WTC11 (cell line): Measurements from ENCODE around the gene INO80E. TPM values are rescaled to one million over a fixed set of nuclear protein-coding genes. Genes with fewer than 3 reads are reported as not detected.
A peak's percentile ranks its signal among the peaks of the same experiment; 100 is the strongest.

Experiments
- ATAC-seq: fragments of 200-7000 bp; cut with Tn5 transposase; 2 replicates; pipeline ENCODE4 v1.10.0; 2021; ENCODE audit warnings: mild to moderate bottlenecking, moderate library complexity
- CTCF ChIA-PET: fragments of 300-600 bp; sonication (Branson Sonifier 250); formaldehyde crosslinking; loops from one replicate; lab custom pipeline; 2021; ENCODE audit warnings: antibody characterized with exemption; lab: Charles Lee
- POLR2A ChIA-PET: fragments of 350-600 bp; sonication (Branson Sonifier 250); formaldehyde crosslinking; loops from one replicate; lab custom pipeline; 2021; ENCODE audit warnings: antibody characterized with exemption; lab: Charles Lee
- DNase-seq: peaks from one replicate; pipeline ENCODE4 v3.0.0; 2021; ENCODE audit warnings: low spot score
- H3K27ac Mint-ChIP-seq: 2 replicates; pipeline ENCODE4 v1.8.0; 2021; ENCODE audit warnings: mixed read lengths
- H3K27me3 Mint-ChIP-seq: 2 replicates; pipeline ENCODE4 v1.8.0; 2021; ENCODE audit warnings: low read depth, mild to moderate bottlenecking, moderate library complexity, mixed read lengths
- H3K36me3 Mint-ChIP-seq: 2 replicates; pipeline ENCODE4 v1.8.0; 2021; ENCODE audit warnings: mixed read lengths
- H3K4me1 Mint-ChIP-seq: 2 replicates; pipeline ENCODE4 v1.8.0; 2022; ENCODE audit warnings: mixed read lengths
- H3K4me3 Mint-ChIP-seq: 2 replicates; pipeline ENCODE4 v1.8.0; 2021; ENCODE audit warnings: mild to moderate bottlenecking, moderate library complexity, mixed read lengths
- H3K9me3 Mint-ChIP-seq: 2 replicates; pipeline ENCODE4 v1.8.0; 2021; ENCODE audit warnings: mixed read lengths
- CBFB ChIP-seq: sonication (generic); formaldehyde crosslinking; IDR thresholded peaks from 2 replicates; pipeline ENCODE4 v1.8.1; 2022; ENCODE audit warnings: mild to moderate bottlenecking, low read depth, missing genetic modification reagents
- ELF4 ChIP-seq: sonication (generic); formaldehyde crosslinking; IDR thresholded peaks from 2 replicates; pipeline ENCODE4 v1.8.1; 2022; ENCODE audit warnings: low read depth, mild to moderate bottlenecking, moderate library complexity, missing genetic modification reagents
- ERG ChIP-seq: fragments of 250-450 bp; sonication (Bioruptor Pico); IDR thresholded peaks from 2 replicates; pipeline ENCODE4 v1.8.0; 2021; ENCODE audit warnings: mild to moderate bottlenecking
- ETV6 ChIP-seq: sonication (generic); formaldehyde crosslinking; IDR thresholded peaks from 2 replicates; pipeline ENCODE4 v1.8.1; 2022; ENCODE audit warnings: mild to moderate bottlenecking, missing genetic modification reagents
- FOXK1 ChIP-seq: sonication (generic); formaldehyde crosslinking; IDR thresholded peaks from 2 replicates; pipeline ENCODE4 v1.8.0; 2022; ENCODE audit warnings: mild to moderate bottlenecking, moderate library complexity, missing genetic modification reagents
- GRHL2 ChIP-seq: fragments of 250-450 bp; sonication (Bioruptor Pico); IDR thresholded peaks from 2 replicates; pipeline ENCODE4 v1.8.0; 2022; ENCODE audit warnings: mild to moderate bottlenecking, moderate library complexity; ENCODE audit not compliant: insufficient replicate concordance, severe bottlenecking
- HMGA2 ChIP-seq: fragments of 250-450 bp; sonication (Bioruptor Pico); IDR thresholded peaks from 2 replicates; pipeline ENCODE4 v1.4.0; 2021; ENCODE audit warnings: mild to moderate bottlenecking, moderate library complexity
- JAZF1 ChIP-seq: fragments of 250-450 bp; sonication (Bioruptor Pico); IDR thresholded peaks from 2 replicates; pipeline ENCODE4 v1.9.0; 2021; ENCODE audit warnings: moderate library complexity, mild to moderate bottlenecking, inconsistent platforms
- JUN ChIP-seq: sonication (generic); formaldehyde crosslinking; IDR thresholded peaks from 2 replicates; pipeline ENCODE4 v1.8.0; 2023; ENCODE audit warnings: mild to moderate bottlenecking, missing genetic modification reagents
- MLX ChIP-seq: sonication (generic); formaldehyde crosslinking; IDR thresholded peaks from 2 replicates; pipeline ENCODE4 v1.8.1; 2023; ENCODE audit warnings: mild to moderate bottlenecking, missing genetic modification reagents, moderate library complexity
- NFE2L1 ChIP-seq: sonication (generic); formaldehyde crosslinking; IDR thresholded peaks from 2 replicates; pipeline ENCODE4 v1.8.1; 2023; ENCODE audit warnings: missing genetic modification reagents
- STAT6 ChIP-seq: sonication (generic); formaldehyde crosslinking; conservative IDR thresholded peaks from 2 replicates; pipeline ENCODE4 v1.8.1; 2023; ENCODE audit warnings: mild to moderate bottlenecking, low read depth, missing genetic modification reagents, moderate library complexity
- TCF7 ChIP-seq: sonication (generic); formaldehyde crosslinking; IDR thresholded peaks from 2 replicates; pipeline ENCODE4 v1.8.0; 2022; ENCODE audit warnings: mild to moderate bottlenecking, low read depth, missing genetic modification reagents, moderate library complexity
- TEAD1 ChIP-seq: sonication (generic); formaldehyde crosslinking; IDR thresholded peaks from 2 replicates; pipeline ENCODE4 v1.8.0; 2022; ENCODE audit warnings: mild to moderate bottlenecking, missing genetic modification reagents
- ZBTB21 ChIP-seq: sonication (generic); formaldehyde crosslinking; IDR thresholded peaks from 2 replicates; pipeline ENCODE4 v1.8.1; 2023; ENCODE audit warnings: mild to moderate bottlenecking, missing genetic modification reagents, borderline replicate concordance
- ZNF416 ChIP-seq: fragments of 250-450 bp; sonication (Bioruptor Pico); IDR thresholded peaks from 2 replicates; pipeline ENCODE4 v1.9.0; 2021; ENCODE audit warnings: mild to moderate bottlenecking, inconsistent platforms
- ZNF425 ChIP-seq: fragments of 250-450 bp; sonication (Bioruptor Pico); conservative IDR thresholded peaks from 2 replicates; pipeline ENCODE4 v1.9.0; 2021; ENCODE audit warnings: mild to moderate bottlenecking
- total RNA-seq: library from RNA; stranded (reverse); gene quantifications from 3 replicates; pipeline ENCODE4 v1.2.3, GENCODE V29; 2021
- TF ChIP-seq, protein P1 (sequence below): sonication (generic); formaldehyde crosslinking; IDR thresholded peaks from 2 replicates; pipeline ENCODE4 v1.8.0; 2022; ENCODE audit warnings: mild to moderate bottlenecking, missing genetic modification reagents
- TF ChIP-seq, protein P2 (sequence below): fragments of 250-450 bp; sonication (Bioruptor Pico); IDR thresholded peaks from 2 replicates; pipeline ENCODE4 v1.9.0; 2021; ENCODE audit warnings: mild to moderate bottlenecking, borderline replicate concordance
- TF ChIP-seq, protein P3 (sequence below): sonication (generic); formaldehyde crosslinking; IDR thresholded peaks from 2 replicates; pipeline ENCODE4 v1.8.1; 2022; ENCODE audit warnings: low read depth, missing genetic modification reagents, borderline replicate concordance
- TF ChIP-seq, protein P4 (sequence below): sonication (generic); formaldehyde crosslinking; IDR thresholded peaks from 2 replicates; pipeline ENCODE4 v1.8.0; 2022; ENCODE audit warnings: mild to moderate bottlenecking, missing genetic modification reagents

The INO80E gene
- total RNA-seq, 1 experiment from 2014 or later: 101 TPM

GRCh38 chr16:29972500-29972899 is 23.5 kb upstream of the INO80E start (continued):
- no peak for TF ChIP-seq NFE2L1 (CRISPR knock-in tag)
- no peak for TF ChIP-seq JAZF1 (CRISPR knock-in tag)
- TF ChIP-seq HMGA2 (CRISPR knock-in tag): no peak
- TF ChIP-seq, protein P1, sequence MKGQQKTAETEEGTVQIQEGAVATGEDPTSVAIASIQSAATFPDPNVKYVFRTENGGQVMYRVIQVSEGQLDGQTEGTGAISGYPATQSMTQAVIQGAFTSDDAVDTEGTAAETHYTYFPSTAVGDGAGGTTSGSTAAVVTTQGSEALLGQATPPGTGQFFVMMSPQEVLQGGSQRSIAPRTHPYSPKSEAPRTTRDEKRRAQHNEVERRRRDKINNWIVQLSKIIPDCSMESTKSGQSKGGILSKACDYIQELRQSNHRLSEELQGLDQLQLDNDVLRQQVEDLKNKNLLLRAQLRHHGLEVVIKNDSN: no peak
- TF ChIP-seq ELF4 (CRISPR knock-in tag): no peak
- TF ChIP-seq, protein P2, sequence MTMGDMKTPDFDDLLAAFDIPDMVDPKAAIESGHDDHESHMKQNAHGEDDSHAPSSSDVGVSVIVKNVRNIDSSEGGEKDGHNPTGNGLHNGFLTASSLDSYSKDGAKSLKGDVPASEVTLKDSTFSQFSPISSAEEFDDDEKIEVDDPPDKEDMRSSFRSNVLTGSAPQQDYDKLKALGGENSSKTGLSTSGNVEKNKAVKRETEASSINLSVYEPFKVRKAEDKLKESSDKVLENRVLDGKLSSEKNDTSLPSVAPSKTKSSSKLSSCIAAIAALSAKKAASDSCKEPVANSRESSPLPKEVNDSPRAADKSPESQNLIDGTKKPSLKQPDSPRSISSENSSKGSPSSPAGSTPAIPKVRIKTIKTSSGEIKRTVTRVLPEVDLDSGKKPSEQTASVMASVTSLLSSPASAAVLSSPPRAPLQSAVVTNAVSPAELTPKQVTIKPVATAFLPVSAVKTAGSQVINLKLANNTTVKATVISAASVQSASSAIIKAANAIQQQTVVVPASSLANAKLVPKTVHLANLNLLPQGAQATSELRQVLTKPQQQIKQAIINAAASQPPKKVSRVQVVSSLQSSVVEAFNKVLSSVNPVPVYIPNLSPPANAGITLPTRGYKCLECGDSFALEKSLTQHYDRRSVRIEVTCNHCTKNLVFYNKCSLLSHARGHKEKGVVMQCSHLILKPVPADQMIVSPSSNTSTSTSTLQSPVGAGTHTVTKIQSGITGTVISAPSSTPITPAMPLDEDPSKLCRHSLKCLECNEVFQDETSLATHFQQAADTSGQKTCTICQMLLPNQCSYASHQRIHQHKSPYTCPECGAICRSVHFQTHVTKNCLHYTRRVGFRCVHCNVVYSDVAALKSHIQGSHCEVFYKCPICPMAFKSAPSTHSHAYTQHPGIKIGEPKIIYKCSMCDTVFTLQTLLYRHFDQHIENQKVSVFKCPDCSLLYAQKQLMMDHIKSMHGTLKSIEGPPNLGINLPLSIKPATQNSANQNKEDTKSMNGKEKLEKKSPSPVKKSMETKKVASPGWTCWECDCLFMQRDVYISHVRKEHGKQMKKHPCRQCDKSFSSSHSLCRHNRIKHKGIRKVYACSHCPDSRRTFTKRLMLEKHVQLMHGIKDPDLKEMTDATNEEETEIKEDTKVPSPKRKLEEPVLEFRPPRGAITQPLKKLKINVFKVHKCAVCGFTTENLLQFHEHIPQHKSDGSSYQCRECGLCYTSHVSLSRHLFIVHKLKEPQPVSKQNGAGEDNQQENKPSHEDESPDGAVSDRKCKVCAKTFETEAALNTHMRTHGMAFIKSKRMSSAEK: no peak
- TF ChIP-seq, protein P3, sequence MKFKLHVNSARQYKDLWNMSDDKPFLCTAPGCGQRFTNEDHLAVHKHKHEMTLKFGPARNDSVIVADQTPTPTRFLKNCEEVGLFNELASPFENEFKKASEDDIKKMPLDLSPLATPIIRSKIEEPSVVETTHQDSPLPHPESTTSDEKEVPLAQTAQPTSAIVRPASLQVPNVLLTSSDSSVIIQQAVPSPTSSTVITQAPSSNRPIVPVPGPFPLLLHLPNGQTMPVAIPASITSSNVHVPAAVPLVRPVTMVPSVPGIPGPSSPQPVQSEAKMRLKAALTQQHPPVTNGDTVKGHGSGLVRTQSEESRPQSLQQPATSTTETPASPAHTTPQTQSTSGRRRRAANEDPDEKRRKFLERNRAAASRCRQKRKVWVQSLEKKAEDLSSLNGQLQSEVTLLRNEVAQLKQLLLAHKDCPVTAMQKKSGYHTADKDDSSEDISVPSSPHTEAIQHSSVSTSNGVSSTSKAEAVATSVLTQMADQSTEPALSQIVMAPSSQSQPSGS (CRISPR knock-in tag): no peak
- no peak for TF ChIP-seq ZBTB21 (CRISPR knock-in tag)
- no peak for TF ChIP-seq ETV6
- TF ChIP-seq STAT6 (CRISPR knock-in tag): no peak
- TF ChIP-seq, all 79 proteins: peak for 0

DNA sequence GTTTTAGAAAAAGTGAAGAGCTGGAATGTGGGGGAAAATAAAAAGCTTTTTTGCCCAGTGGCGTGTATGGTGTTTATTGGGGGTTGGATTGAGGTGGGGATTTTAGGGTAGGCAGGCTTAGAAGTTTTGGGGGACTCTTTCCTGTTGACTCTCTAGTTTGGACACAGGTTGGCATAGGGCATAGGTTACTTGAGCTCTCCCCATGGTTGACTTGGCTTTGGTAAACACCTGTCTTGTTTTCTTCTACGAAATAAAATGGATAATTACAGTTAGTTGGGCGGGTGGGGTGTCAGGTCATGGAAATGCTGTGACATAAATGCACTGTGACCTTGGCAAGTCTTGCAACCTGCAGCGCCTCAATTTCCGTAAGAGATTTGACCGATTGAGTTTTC is 23.1 kb upstream of the INO80E start:
- peaks cover 21% of the 10 kb centered on the region for H3K27me3 Mint-ChIP-seq
- H3K4me3 Mint-ChIP-seq: peak overlapping the region; percentile 92; the same call in 1 of the 2 replicates
- H3K9me3 Mint-ChIP-seq: peaks cover 17% of the 10 kb centered on the region
- peaks cover 27% of the 10 kb centered on the region for H3K4me1 Mint-ChIP-seq
- ChIA-PET POLR2A (interaction anchor here (0.6 to 3.2 kb wide), 11 partner anchors 11 to 256 kb away, joined by 3 to 17 read pairs (median 3); partner anchors contain the start of genes ASPHD1, HIRIP3, KCTD13 and SEZ6L2), CTCF (interaction anchor here (0.6 to 5.5 kb wide), 25 partner anchors 11 to 272 kb away, joined by 3 to 36 read pairs (median 5); partner anchors contain the start of genes ASPHD1, PAGR1, SEZ6L2 and TBX6)
- H3K36me3 Mint-ChIP-seq: peaks cover 41% of the 10 kb centered on the region
- DNase-seq (no peak), ATAC-seq (no peak)
- 0 out of 2 replicates have a peak overlapping the region, but pooled peaks have one; percentile 41 for H3K27ac Mint-ChIP-seq
- TF ChIP-seq TCF7 (no peak), CBFB (CRISPR knock-in tag) (no peak), MLX (CRISPR knock-in tag) (no peak), FOXK1 (CRISPR knock-in tag) (no peak), TEAD1 (no peak), GRHL2 (CRISPR knock-in tag) (no peak), ZNF425 (CRISPR knock-in tag) (no peak), JUN (CRISPR knock-in tag) (no peak), ZNF416 (CRISPR knock-in tag) (no peak), ERG (CRISPR knock-in tag) (no peak)
- TF ChIP-seq, protein P4, sequence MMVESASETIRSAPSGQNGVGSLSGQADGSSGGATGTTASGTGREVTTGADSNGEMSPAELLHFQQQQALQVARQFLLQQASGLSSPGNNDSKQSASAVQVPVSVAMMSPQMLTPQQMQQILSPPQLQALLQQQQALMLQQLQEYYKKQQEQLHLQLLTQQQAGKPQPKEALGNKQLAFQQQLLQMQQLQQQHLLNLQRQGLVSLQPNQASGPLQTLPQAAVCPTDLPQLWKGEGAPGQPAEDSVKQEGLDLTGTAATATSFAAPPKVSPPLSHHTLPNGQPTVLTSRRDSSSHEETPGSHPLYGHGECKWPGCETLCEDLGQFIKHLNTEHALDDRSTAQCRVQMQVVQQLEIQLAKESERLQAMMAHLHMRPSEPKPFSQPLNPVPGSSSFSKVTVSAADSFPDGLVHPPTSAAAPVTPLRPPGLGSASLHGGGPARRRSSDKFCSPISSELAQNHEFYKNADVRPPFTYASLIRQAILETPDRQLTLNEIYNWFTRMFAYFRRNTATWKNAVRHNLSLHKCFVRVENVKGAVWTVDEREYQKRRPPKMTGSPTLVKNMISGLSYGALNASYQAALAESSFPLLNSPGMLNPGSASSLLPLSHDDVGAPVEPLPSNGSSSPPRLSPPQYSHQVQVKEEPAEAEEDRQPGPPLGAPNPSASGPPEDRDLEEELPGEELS (CRISPR knock-in tag): no peak
